SH-SY5Y (cell line): Measurements from ENCODE around the gene HOXB3.

ENCODE experiments used
- GATA2 ChIP-seq: IDR thresholded peaks from 2 replicates; pipeline ENCODE4 v1.6.1; 2011; ENCODE audit warnings: mild to moderate bottlenecking, low read depth, low read length
- GATA3 ChIP-seq: IDR thresholded peaks from 2 replicates; pipeline ENCODE4 v1.6.1; 2011; ENCODE audit warnings: low read depth, mild to moderate bottlenecking, low read length, moderate library complexity

DNA sequence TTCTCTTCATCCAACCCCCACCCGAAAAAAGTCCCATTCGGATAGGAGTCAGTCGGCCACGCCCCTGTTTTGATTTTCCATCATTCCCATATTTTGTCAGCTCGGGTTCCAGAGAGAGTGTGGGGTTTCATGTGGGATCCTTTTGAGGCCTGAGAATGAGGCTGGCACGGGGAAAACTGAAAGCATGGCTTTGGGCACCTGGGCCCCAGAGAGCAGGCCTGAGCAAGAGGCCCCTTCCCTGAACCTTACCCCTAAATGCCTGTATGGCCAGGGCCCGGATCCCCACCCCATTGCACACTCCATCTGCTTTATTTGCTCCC is 7.3 kb downstream of the HOXB3 start:
- no peak for TF ChIP-seq GATA2
- TF ChIP-seq GATA3, result no peak
